ENCODE data around the gene SEPHS1. TPM values are rescaled to one million over a fixed set of nuclear protein-coding genes. Genes with fewer than 3 reads are reported as not detected.

SEPHS1 gene
- total RNA-seq, 1 donor from 2014 or later = 67.5 TPM

DNA sequence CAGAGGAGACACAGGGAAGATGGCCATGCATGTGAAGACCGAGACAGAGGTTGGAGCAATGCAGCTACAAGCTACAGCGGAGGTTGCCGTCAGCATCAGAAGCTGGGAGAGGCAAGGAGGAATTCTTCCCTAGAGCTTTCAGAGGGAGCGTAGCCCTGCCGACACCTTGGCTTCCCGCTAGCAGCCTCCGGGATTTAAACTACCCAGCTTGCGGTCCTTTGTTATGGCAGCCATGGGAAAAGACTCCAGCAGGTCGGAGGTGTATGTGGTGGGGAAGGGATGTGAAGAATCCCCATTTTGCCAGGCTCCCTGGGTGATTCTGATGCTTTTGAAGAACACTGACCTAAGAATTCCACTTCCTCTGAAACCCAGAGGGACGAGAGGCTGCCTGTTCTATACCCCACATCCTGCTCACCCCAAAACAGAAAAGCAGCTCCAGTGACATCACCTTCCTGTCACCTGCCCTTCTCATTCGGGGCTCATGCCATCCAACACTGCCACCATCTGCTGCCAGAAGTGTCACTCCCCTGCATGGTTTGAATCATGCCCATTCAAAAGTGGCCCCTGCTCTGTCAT, 3.3 kb upstream of the SEPHS1 start:
- H3K4me3 Mint-ChIP-seq (ENCODE audit: unreplicated experiment) = no peak overlapping the region
- TF ChIP-seq, protein P1, sequence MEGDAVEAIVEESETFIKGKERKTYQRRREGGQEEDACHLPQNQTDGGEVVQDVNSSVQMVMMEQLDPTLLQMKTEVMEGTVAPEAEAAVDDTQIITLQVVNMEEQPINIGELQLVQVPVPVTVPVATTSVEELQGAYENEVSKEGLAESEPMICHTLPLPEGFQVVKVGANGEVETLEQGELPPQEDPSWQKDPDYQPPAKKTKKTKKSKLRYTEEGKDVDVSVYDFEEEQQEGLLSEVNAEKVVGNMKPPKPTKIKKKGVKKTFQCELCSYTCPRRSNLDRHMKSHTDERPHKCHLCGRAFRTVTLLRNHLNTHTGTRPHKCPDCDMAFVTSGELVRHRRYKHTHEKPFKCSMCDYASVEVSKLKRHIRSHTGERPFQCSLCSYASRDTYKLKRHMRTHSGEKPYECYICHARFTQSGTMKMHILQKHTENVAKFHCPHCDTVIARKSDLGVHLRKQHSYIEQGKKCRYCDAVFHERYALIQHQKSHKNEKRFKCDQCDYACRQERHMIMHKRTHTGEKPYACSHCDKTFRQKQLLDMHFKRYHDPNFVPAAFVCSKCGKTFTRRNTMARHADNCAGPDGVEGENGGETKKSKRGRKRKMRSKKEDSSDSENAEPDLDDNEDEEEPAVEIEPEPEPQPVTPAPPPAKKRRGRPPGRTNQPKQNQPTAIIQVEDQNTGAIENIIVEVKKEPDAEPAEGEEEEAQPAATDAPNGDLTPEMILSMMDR (IDR thresholded peaks at IDR 0.05) = no peak
- H3K9me3 Mint-ChIP-seq (ENCODE audit: unreplicated experiment) = no peaks in the 10 kb centered on the region
- DNase-seq (ENCODE audit: extremely low spot score, unreplicated experiment) = no peak
- H3K27me3 Mint-ChIP-seq (ENCODE audit: unreplicated experiment) = peaks cover 40% of the 10 kb centered on the region
- no peak overlapping the region for H3K27ac Mint-ChIP-seq (ENCODE audit: unreplicated experiment)
- no peaks in the 10 kb centered on the region for H3K36me3 Mint-ChIP-seq (ENCODE audit: unreplicated experiment)
- H3K4me1 Mint-ChIP-seq (ENCODE audit: unreplicated experiment) = peaks cover 12% of the 10 kb centered on the region

DNA sequence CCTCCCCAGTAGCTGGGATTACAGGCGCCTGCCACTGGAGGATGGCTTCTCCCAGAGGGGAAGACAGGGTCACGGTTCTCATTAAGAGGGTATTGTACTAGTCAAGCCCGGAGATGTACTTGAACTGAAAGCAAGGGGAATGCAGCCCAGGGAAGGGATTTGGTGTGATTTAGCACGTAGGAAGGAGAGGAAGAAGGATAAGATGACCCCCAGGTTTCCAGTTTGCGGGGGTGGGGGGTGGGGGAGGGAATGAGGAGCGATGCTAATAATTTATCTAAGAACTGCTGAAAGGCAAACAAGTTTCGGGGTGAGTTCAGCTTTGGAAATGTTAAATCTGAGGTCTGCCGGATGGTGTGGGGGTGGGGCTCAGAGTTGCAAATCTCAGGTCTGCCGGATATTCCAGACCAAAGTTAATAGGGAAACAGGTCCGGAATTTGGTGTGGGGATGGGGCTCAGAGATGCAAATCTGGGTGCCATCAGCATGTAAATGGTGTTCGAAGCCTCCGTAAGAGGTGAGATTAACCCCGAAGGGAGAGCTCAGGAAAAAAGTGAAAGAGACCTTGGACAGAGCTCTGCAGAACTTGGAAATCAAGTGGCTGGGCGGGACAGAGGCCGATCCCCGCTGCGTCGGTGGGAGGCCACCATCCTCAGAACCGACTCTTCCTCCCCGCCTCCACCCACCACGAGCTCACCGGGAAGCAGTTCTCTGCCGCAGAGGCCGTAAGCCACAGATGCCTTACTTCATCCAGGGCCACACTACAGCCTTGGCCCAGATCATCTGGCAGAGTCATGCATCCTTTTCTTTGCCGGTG, 1.6 kb upstream of the SEPHS1 start:
- Mint-ChIP-seq H3K4me3 (ENCODE audit: unreplicated experiment) (peak overlapping the region; percentile 84), H3K27ac (ENCODE audit: unreplicated experiment) (peak overlapping the region; percentile 92), H3K9me3 (ENCODE audit: unreplicated experiment) (no peaks in the 10 kb centered on the region), H3K4me1 (ENCODE audit: unreplicated experiment) (peaks cover 28% of the 10 kb centered on the region), H3K36me3 (ENCODE audit: unreplicated experiment) (no peaks in the 10 kb centered on the region), H3K27me3 (ENCODE audit: unreplicated experiment) (peaks cover 38% of the 10 kb centered on the region)
- no peak for DNase-seq (ENCODE audit: extremely low spot score, unreplicated experiment)
- TF ChIP-seq, protein P1 (IDR thresholded peaks at IDR 0.05) = no peak

DNA sequence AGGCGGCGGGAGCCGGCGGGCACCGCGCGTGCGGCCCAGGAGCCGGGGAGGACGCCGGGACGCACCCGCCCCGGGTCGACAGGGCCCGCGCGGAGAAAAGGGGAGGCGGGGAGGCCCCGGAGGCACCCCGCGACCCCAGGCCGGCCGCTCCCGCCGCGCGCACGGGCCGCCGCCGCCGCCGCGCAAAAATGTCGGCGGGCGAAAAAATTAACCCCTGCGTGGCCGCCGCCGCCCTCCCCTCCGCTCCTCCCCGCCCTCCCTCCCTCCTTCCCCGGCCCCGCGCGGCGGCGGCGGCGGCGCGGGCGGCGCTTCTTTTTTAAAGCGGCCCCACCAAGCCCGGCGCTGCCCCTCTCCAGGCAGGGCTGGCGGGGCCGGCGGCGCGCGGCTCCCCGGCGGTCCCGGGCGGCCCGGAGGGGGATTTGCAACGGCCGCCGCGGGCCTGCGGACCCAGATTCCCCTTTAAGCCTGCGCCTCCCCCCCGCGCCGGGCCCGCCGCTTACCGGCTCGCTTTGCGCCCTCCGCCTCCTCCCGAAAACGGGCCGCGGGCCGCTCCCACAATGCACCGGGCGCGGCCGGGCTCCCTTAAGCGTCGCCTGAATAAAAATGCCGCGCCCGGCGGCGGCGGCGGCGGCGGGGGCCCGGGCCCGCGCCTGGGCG, 465 bp downstream of the SEPHS1 start:
- Mint-ChIP-seq H3K27ac (ENCODE audit: unreplicated experiment) (no peak overlapping the region), H3K4me1 (ENCODE audit: unreplicated experiment) (peaks cover 33% of the 10 kb centered on the region), H3K27me3 (ENCODE audit: unreplicated experiment) (peaks cover 20% of the 10 kb centered on the region), H3K4me3 (ENCODE audit: unreplicated experiment) (no peak overlapping the region), H3K9me3 (ENCODE audit: unreplicated experiment) (no peaks in the 10 kb centered on the region), H3K36me3 (ENCODE audit: unreplicated experiment) (peaks cover 7% of the 10 kb centered on the region)
- peak; percentile 91 for DNase-seq (ENCODE audit: extremely low spot score, unreplicated experiment)
- TF ChIP-seq, protein P1 (IDR thresholded peaks at IDR 0.05) = no peak

DNA sequence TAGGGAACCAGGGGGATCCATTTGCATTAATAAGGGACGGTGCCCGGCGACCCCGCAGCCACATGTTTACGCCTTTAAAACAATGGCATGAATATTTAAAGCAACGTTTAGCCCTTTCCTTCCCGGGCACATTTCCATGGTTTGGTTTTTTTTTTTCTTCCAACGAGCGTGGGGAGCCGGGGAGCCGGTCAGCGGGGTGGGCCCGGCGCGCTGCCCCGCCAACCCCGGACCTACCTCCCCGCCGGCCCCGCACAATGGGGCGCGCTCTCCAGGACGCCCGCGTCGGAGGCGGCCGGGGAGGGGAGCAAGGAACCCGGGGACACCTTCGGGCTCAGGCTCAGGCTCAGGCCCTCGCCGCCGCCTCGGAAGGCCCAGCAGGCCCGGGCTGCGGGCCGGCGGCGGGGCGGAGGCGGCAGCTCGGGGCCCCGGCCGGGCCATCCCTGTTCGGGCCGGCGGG, 1.0 kb downstream of the SEPHS1 start:
- peaks cover 9% of the 10 kb centered on the region for H3K36me3 Mint-ChIP-seq (ENCODE audit: unreplicated experiment)
- DNase-seq (ENCODE audit: extremely low spot score, unreplicated experiment) = no peak
- H3K27ac Mint-ChIP-seq (ENCODE audit: unreplicated experiment) = peak overlapping the region; percentile 93
- TF ChIP-seq, protein P1 (IDR thresholded peaks at IDR 0.05) = no peak
- H3K27me3 Mint-ChIP-seq (ENCODE audit: unreplicated experiment) = peaks cover 15% of the 10 kb centered on the region
- no peaks in the 10 kb centered on the region for H3K9me3 Mint-ChIP-seq (ENCODE audit: unreplicated experiment)
- H3K4me3 Mint-ChIP-seq (ENCODE audit: unreplicated experiment) = peak overlapping the region; percentile 80
- peaks cover 33% of the 10 kb centered on the region for H3K4me1 Mint-ChIP-seq (ENCODE audit: unreplicated experiment)
